Measurements from ENCODE around the gene TMEM179B. TPM values are rescaled to one million over a fixed set of nuclear protein-coding genes. Genes with fewer than 3 reads are reported as not detected.
"Not testable (repeated sequence)": the region's sequence is repeated elsewhere in the genome, so short reads cannot be mapped to it uniquely, and the experiment has no call there.

TMEM179B gene
- total RNA-seq, 4 donors from 2014 or later: 26.3 to 52.5 (median 44.3) TPM

DNA sequence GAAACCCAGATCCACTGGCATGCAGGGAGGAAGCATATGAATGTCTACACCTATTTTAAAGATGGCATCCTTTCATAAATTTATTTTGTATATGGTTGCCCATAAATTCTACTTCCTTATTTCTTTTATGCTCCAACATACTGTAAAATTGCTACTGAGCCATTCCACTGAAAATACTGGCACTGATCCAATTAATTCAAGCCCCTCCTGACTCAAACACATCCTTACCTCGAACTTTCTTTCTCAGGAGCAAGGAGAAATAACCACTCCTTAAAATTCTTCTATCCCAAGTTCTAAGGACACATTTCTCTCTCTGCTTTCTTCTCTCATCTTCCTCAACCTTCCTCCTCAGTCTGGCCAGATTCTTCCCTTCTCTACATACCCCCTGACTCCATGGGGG lies 23.5 kb downstream of the TMEM179B start:
- ATAC-seq: no peak
- Histone ChIP-seq H3K9me3 (no peaks in the 10 kb centered on the region), H3K27me3 (no peaks in the 10 kb centered on the region), H3K4me1 (peaks cover 14 to 16% of the 10 kb centered on the region in 2 donors), H3K36me3 (peaks cover 0 to 3% of the 10 kb centered on the region in 2 donors), H3K4me3 (no peak overlapping the region), H3K27ac (peak overlapping the region in 1 of 4 donors; percentile 9)
- in situ Hi-C loops (cut with MboI; ENCODE audit: low sequenced_read_pairs in 4 of 4): no loop called here
- TF ChIP-seq, protein P1, sequence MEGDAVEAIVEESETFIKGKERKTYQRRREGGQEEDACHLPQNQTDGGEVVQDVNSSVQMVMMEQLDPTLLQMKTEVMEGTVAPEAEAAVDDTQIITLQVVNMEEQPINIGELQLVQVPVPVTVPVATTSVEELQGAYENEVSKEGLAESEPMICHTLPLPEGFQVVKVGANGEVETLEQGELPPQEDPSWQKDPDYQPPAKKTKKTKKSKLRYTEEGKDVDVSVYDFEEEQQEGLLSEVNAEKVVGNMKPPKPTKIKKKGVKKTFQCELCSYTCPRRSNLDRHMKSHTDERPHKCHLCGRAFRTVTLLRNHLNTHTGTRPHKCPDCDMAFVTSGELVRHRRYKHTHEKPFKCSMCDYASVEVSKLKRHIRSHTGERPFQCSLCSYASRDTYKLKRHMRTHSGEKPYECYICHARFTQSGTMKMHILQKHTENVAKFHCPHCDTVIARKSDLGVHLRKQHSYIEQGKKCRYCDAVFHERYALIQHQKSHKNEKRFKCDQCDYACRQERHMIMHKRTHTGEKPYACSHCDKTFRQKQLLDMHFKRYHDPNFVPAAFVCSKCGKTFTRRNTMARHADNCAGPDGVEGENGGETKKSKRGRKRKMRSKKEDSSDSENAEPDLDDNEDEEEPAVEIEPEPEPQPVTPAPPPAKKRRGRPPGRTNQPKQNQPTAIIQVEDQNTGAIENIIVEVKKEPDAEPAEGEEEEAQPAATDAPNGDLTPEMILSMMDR (IDR thresholded peaks at IDR 0.05 in 4 of 5, conservative IDR thresholded peaks at IDR 0.05 in 1 of 5): no peak
- intact Hi-C loops (cut with DNase I; ENCODE audit: low total_unique reads): no loop called here
- DNase-seq: no peak

DNA sequence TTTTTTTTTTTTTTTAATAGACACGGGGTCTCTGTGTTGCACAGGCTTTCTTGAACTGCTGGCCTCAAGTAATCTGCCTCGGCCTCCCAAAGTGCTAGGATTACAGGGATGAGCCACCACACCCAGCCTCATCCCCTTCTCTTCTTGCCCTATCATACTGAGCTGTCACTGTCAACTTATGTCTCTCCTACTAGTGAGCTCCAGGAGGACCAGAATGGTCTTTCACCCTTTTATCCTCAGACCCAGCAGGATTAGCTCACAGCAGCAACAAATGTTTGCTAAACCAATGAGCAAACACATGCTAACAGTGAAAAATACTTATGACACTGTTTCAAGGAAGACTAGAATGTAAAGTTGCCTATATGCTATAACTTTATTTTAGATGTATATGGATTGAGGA lies 24.5 kb downstream of the TMEM179B start:
- Histone ChIP-seq H3K27me3 (no peaks in the 10 kb centered on the region), H3K4me1 (peaks cover 7% of the 10 kb centered on the region in 2 donors), H3K4me3 (no peak overlapping the region), H3K9me3 (no peaks in the 10 kb centered on the region), H3K36me3 (peaks cover 0 to 10% of the 10 kb centered on the region in 2 donors), H3K27ac (peak overlapping the region in 1 of 4 donors; percentile 9)
- ATAC-seq (no peak), DNase-seq (no peak)
- in situ Hi-C loops (cut with MboI; ENCODE audit: low sequenced_read_pairs in 4 of 4): no loop called here
- intact Hi-C loops (cut with DNase I; ENCODE audit: low total_unique reads): no loop called here
- TF ChIP-seq, protein P1 (IDR thresholded peaks at IDR 0.05 in 4 of 5, conservative IDR thresholded peaks at IDR 0.05 in 1 of 5): no peak
- no peak for TF ChIP-seq POLR2A (IDR thresholded peaks at IDR 0.05)

DNA sequence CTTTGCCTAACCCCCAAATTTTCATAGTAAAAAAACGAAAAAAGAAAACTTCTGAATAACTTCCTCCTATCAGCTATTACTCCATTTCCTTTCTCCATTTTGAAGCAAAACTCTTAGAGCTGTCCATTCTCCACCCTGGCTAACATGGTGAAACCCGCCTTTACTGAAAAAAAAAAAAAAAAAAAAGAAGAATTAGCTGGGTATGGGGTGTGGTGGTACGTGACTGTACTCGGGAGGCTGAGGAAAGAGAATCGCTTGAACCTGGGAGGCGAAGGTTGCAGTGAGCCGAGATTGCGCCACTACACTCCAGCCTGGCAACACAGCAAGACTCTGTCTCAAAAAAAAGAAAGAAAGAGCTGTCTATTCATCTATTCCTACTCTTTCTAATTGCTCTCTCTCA lies 29.4 kb downstream of the TMEM179B start:
- Histone ChIP-seq H3K9me3 (no peaks in the 10 kb centered on the region), H3K36me3 (peaks cover 0 to 42% of the 10 kb centered on the region in 2 donors), H3K27me3 (no peaks in the 10 kb centered on the region), H3K4me3 (no peak overlapping the region), H3K27ac (no peak overlapping the region), H3K4me1 (no peaks in the 10 kb centered on the region)
- in situ Hi-C loops (cut with MboI; ENCODE audit: low sequenced_read_pairs in 4 of 4) (no loop called here), intact Hi-C loops (cut with DNase I; ENCODE audit: low total_unique reads) (no loop called here)
- DNase-seq (no peak), ATAC-seq (no peak)
- no peak for TF ChIP-seq POLR2A (IDR thresholded peaks at IDR 0.05)
- TF ChIP-seq, protein P1 (IDR thresholded peaks at IDR 0.05 in 4 of 5, conservative IDR thresholded peaks at IDR 0.05 in 1 of 5): no peak

DNA sequence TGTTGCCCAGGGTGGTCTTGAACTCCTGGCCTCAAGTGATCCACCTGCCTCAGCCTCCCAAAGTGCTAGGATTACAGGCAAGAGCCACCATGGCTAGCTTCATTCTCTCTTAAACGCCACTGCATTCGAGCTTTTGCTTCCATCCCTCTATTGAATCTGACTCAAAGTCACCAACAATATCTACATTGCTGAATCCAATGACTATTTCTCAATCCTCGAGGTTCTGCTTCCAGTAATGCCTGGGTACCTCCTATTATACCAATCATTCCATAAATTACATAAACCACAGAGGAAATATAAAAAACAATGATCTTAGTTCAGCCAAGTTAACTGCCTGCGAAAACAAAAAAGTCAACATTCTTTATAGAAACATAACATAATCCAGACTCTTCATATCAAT lies 29.9 kb downstream of the TMEM179B start:
- no peaks in the 10 kb centered on the region for H3K9me3 ChIP-seq
- TF ChIP-seq POLR2A (IDR thresholded peaks at IDR 0.05): no peak
- TF ChIP-seq, protein P1 (IDR thresholded peaks at IDR 0.05 in 4 of 5, conservative IDR thresholded peaks at IDR 0.05 in 1 of 5): no peak
- H3K27ac ChIP-seq: no peak overlapping the region
- H3K4me1 ChIP-seq: no peaks in the 10 kb centered on the region
- no peak overlapping the region for H3K4me3 ChIP-seq
- no peak for DNase-seq
- H3K36me3 ChIP-seq: peaks cover 0 to 48% of the 10 kb centered on the region in 2 donors
- no peak for ATAC-seq
- in situ Hi-C loops (cut with MboI; ENCODE audit: low sequenced_read_pairs in 4 of 4) (no loop called here), intact Hi-C loops (cut with DNase I; ENCODE audit: low total_unique reads) (no loop called here)
- H3K27me3 ChIP-seq: no peaks in the 10 kb centered on the region

DNA sequence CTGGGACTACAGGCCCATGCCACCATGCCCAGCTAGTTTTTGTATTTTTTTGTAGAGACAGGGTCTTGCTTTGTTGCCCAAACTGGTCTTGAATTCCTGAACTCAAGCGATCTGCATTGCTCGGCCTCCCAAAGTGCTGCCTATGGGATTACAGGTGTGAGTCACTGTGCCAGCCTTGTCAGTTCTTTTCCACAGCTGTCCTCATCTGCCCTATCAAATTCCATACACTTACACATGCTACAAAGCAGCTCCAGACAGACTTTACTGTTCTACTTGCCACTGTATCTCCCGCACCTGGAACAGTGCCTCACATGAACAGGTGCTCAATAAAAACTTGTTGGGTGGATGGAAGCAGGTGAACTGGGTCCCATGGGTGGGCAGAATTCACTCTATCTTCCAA lies 36.5 kb downstream of the TMEM179B start:
- in situ Hi-C loops (cut with MboI; ENCODE audit: low sequenced_read_pairs in 4 of 4) (no loop called here), intact Hi-C loops (cut with DNase I; ENCODE audit: low total_unique reads) (no loop called here)
- peak; percentile 36 to 65 for DNase-seq
- TF ChIP-seq, protein P1 (IDR thresholded peaks at IDR 0.05 in 4 of 5, conservative IDR thresholded peaks at IDR 0.05 in 1 of 5): no peak
- TF ChIP-seq POLR2A (IDR thresholded peaks at IDR 0.05): no peak
- Histone ChIP-seq H3K4me3 (no peak overlapping the region), H3K4me1 (peaks cover 0 to 3% of the 10 kb centered on the region in 2 donors), H3K9me3 (no peaks in the 10 kb centered on the region), H3K27ac (peak overlapping the region in 3 of 4 donors; percentile 17 to 71 (median 65)), H3K36me3 (peaks cover 0 to 89% of the 10 kb centered on the region in 2 donors), H3K27me3 (no peaks in the 10 kb centered on the region)
- ATAC-seq: peak; percentile 89 to 97

DNA sequence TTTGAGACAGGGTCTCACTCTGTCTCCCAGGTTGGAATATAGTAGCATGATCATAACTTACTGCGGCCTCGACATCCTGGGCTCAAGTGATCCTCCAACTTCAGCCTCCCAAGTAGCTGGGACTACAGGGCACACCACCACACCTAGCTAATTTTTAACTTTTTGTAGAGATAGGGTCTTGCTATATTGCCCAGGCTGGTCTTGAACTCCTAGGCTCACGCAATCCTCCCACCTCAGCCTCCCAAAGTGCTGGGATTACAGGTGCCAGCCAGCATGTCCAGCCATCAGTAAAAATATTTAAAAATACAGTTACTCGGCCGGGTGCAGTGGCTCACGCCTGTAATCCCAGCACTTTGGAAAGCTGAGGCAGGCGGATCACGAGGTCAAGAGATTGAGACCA lies 40.9 kb downstream of the TMEM179B start:
- Histone ChIP-seq H3K36me3 (peaks cover 0 to 53% of the 10 kb centered on the region in 2 donors), H3K4me1 (peaks cover 23 to 27% of the 10 kb centered on the region in 2 donors)
- intact Hi-C loops (cut with DNase I; ENCODE audit: low total_unique reads); H3K27me3 ChIP-seq; in situ Hi-C loops (cut with MboI; ENCODE audit: low sequenced_read_pairs in 4 of 4); H3K4me3 ChIP-seq; DNase-seq; ATAC-seq; H3K27ac ChIP-seq; H3K9me3 ChIP-seq: not testable (repeated sequence)

Data from gastrocnemius medialis (tissue), 4 donors.